ENCODE data around the gene ZNF497. TPM values are rescaled to one million over a fixed set of nuclear protein-coding genes. Genes with fewer than 3 reads are reported as not detected.
A peak's percentile ranks its signal among the peaks of the same experiment; 100 is the strongest.

ZNF497 gene
- total RNA-seq, 6 donors from 2014 or later = 1.5 to 15.7 (median 4.0) TPM

DNA sequence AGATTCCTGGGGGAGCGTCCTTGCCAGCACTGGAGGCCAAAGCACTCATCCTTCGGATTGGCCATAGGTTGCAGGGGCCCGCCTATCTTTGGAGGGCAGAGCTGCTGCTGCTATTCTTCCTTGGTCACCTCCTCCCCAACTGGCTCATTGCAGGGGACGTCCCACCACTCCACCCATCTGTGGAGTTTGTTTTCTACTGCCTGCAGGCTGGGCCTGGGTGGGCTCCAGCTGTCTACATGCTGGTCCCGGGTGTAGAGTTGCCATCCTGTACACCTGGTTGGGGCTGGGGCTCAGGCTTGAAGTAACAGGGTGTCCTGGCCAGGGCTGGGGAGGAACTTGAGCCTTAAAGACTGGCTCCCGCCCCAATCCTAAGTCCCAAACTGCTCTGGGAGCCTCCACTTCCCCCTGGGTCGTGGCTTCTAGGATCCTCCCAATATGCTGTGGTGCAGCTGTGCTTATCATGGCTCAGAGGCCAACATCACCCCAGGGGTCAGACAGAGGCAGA, 35.0 kb upstream of the ZNF497 start:
- ATAC-seq (ENCODE audit: low FRiP score in 2 of 2) = no peak
- WGBS, 2 donors = 50 to 59% methylated on average over 2 to 4 of the region's 7 CpGs
- Histone ChIP-seq H3K4me1 (peaks cover 18 to 43% (median 26%) of the 10 kb centered on the region in 4 donors), H3K36me3 (peaks cover 12 to 29% (median 25%) of the 10 kb centered on the region in 4 donors), H3K27me3 (peaks cover 0 to 9% (median 4%) of the 10 kb centered on the region in 4 donors), H3K27ac (no peak overlapping the region), H3K9me3 (no peaks in the 10 kb centered on the region), H3K4me3 (no peak overlapping the region)
- DNase-seq = no peak
- TF ChIP-seq, protein P1, sequence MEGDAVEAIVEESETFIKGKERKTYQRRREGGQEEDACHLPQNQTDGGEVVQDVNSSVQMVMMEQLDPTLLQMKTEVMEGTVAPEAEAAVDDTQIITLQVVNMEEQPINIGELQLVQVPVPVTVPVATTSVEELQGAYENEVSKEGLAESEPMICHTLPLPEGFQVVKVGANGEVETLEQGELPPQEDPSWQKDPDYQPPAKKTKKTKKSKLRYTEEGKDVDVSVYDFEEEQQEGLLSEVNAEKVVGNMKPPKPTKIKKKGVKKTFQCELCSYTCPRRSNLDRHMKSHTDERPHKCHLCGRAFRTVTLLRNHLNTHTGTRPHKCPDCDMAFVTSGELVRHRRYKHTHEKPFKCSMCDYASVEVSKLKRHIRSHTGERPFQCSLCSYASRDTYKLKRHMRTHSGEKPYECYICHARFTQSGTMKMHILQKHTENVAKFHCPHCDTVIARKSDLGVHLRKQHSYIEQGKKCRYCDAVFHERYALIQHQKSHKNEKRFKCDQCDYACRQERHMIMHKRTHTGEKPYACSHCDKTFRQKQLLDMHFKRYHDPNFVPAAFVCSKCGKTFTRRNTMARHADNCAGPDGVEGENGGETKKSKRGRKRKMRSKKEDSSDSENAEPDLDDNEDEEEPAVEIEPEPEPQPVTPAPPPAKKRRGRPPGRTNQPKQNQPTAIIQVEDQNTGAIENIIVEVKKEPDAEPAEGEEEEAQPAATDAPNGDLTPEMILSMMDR (IDR thresholded peaks at IDR 0.05) = no peak
- TF ChIP-seq POLR2A (IDR thresholded peaks at IDR 0.05) = no peak
- no peak for TF ChIP-seq POLR2AphosphoS5 (IDR thresholded peaks at IDR 0.05)
- no peak for TF ChIP-seq EP300 (IDR thresholded peaks at IDR 0.05)

DNA sequence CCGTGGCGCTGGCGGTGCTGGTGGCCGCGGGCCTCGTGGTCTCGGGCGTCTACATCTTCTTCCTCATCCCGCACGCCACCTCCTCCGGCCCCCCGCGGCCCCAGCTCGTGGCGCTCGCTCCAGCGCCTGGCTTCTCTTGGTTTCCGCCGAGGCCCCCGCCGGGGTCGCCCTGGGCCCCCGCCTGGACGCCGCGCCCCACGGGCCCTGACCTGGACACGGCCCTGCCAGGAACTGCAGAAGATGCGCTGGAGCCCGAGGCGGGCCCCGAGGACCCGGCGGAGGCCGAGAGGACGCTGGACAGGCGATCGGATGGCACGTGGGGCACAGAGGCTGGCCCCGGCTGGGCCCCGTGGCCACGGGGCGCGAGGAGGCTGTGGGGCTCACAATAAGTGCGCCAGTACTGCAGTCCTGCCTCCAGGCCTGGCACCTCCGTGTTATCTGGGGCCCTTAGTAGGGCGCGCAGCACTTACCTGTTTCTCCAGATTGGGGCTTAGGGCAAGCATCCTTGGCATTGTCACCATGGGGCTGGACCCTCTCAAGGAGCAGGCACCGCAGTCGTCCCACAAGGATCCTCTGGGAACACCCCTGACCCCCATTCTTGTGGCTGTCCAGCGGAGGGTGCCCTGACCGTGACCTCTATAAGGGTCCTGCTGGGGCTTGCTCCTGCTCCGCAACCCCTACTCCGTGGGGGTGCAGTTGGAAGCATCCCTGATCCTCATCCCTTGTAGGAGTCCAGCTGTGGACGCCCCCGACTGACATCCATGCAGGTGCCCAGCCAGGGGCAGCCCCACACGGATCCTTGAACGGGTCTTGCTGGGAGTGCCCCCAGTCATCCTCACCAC, 34.4 kb upstream of the ZNF497 start:
- DNase-seq = peak in 1 of 2 donors; percentile 86

DNA sequence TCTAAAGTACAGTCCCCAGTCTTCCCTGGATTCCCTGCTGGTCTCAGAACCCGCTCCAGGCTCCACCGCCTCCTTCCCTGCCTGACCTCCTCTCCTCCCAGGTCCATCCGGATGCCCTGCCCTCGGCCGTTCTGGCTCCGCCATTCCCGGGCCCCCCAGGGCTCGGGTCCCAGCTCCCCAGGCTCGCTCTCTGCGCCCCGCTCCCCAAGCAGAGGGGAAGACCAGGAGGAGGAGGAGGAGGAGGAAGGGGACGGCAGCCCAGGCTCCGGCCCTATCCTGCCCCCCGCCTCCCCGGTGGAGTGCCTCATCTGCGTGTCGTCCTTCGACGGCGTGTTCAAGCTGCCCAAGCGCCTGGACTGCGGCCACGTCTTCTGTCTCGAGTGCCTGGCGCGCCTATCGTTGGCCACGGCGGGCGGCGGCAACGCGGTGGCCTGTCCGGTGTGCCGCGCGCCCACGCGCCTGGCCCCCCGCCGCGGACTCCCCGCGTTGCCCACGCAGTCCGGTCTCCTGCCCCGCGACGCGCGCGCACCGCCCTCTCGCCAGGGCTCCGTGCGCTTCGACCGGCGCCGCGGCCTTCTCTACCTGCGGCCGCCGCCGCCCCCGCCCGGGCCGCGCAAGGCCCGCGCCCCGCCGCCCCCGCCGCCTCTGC, 33.6 kb upstream of the ZNF497 start:
- Histone ChIP-seq H3K27me3 (peaks cover 0 to 9% (median 4%) of the 10 kb centered on the region in 4 donors), H3K4me3 (peak overlapping the region in 3 of 4 donors; percentile 18 to 33 (median 23)), H3K36me3 (peaks cover 12 to 42% (median 34%) of the 10 kb centered on the region in 4 donors), H3K9me3 (no peaks in the 10 kb centered on the region), H3K27ac (no peak overlapping the region), H3K4me1 (peaks cover 11 to 34% (median 19%) of the 10 kb centered on the region in 4 donors)
- TF ChIP-seq, protein P1 (IDR thresholded peaks at IDR 0.05) = no peak
- TF ChIP-seq POLR2A (IDR thresholded peaks at IDR 0.05) (no peak), EP300 (IDR thresholded peaks at IDR 0.05) (no peak), POLR2AphosphoS5 (IDR thresholded peaks at IDR 0.05) (no peak)
- no peak for ATAC-seq (ENCODE audit: low FRiP score in 2 of 2)
- DNase-seq = peak in 1 of 2 donors; percentile 86
- 15 to 21% methylated on average over 8 to 11 of the region's 75 CpGs for WGBS, 2 donors

More for the DNA sequence above, 34.4 kb upstream of the ZNF497 start:
- Histone ChIP-seq H3K27ac (no peak overlapping the region), H3K4me1 (peaks cover 16 to 38% (median 22%) of the 10 kb centered on the region in 4 donors), H3K9me3 (no peaks in the 10 kb centered on the region), H3K27me3 (peaks cover 0 to 9% (median 4%) of the 10 kb centered on the region in 4 donors), H3K36me3 (peaks cover 12 to 35% (median 28%) of the 10 kb centered on the region in 4 donors), H3K4me3 (peak overlapping the region in 2 of 4 donors; percentile 6 to 19)
- ATAC-seq (ENCODE audit: low FRiP score in 2 of 2) = no peak
- TF ChIP-seq, protein P1 (IDR thresholded peaks at IDR 0.05) = no peak
- no peak for TF ChIP-seq POLR2A (IDR thresholded peaks at IDR 0.05)
- no peak for TF ChIP-seq POLR2AphosphoS5 (IDR thresholded peaks at IDR 0.05)
- TF ChIP-seq EP300 (IDR thresholded peaks at IDR 0.05) = no peak
- 45 to 50% methylated on average over 10 to 23 of the region's 58 CpGs for WGBS, 2 donors

DNA sequence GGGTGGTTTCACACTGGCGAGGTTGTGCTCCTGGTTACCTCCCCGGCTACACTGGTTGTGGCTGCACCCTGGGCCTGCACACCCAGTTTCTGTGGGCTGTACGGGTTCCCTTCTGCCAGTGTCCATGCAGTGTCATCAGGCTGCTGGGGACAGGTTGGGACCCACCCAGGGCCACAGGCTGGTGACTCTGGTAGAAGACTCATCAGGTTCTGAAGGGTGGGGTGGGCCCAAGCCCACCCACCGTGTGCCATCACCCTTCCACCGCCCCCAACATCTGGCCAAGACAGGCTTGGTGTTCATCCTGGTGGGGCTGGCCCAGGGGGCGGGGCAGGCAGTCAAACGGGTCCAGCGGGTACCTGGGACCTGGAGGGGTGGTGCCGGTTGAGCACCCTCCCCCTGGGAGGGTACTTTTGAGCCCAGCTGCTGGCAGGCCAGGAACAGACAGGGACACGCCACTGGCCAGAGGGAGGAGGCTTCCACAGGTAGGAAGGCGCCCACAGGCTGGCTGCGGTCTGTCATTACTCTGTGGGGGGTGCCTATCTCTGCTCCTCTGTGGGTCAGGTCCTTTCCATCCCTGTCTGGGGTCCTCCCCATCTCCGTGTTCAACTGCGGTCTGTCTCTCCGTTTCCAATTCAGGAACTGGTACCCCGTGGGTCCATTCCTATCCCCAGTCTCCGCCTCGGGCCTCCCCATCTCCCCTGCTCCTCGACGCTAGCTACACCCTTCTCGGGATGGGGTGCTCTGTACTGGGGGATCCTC, 32.8 kb upstream of the ZNF497 start, which contains the start of gene RNF225:
RNF225 (plus strand) TSS at position 437 of the 759 bp plus-strand sequence. CDS start 434 bp downstream, outside the sequence.
- WGBS, 2 donors = 5 to 48% methylated on average over 3 to 20 of the region's 21 CpGs
- ATAC-seq (ENCODE audit: low FRiP score in 2 of 2) (peak; percentile 7 to 63), DNase-seq (peak; percentile 65 to 86)
- TF ChIP-seq POLR2A (IDR thresholded peaks at IDR 0.05) (no peak), POLR2AphosphoS5 (IDR thresholded peaks at IDR 0.05) (no peak), EP300 (IDR thresholded peaks at IDR 0.05) (no peak)
- TF ChIP-seq, protein P1 (IDR thresholded peaks at IDR 0.05) = no peak
- Histone ChIP-seq H3K4me1 (peaks cover 7 to 33% (median 13%) of the 10 kb centered on the region in 4 donors), H3K36me3 (peaks cover 12 to 48% (median 37%) of the 10 kb centered on the region in 4 donors), H3K27ac (peak within 1 kb of the TSS in 1 of 4 donors; percentile 36), H3K9me3 (no peaks in the 10 kb centered on the region), H3K27me3 (peaks cover 0 to 9% (median 4%) of the 10 kb centered on the region in 4 donors), H3K4me3 (peak within 1 kb of the TSS in 3 of 4 donors; percentile 18 to 33 (median 23))

All from upper lobe of left lung (tissue), 6 donors.